GM23338 (cell line): ENCODE results near the gene SLC12A6.

Source experiments
- CREB1 ChIP-seq: fragments of 250-450 bp; sonication (Bioruptor Pico); IDR thresholded peaks from 2 replicates; pipeline ENCODE4 v1.5.0; 2020; ENCODE audit warnings: low read depth, mild to moderate bottlenecking, moderate library complexity
- CTCF ChIP-seq, 2 experiments: fragments of 200-600 bp in 1 of 2; sonication (generic) in 1 of 2; conservative IDR thresholded peaks; 2 replicates each; pipeline versions ENCODE4 v1.5.1 to v1.6.1; 2016 to 2017; ENCODE audit warnings: antibody characterized with exemption in 2 of 2, low read depth in 2 of 2, mild to moderate bottlenecking in 2 of 2, moderate library complexity in 1 of 2
- ETS1 ChIP-seq: IDR thresholded peaks from 2 replicates; pipeline ENCODE4 v1.6.1; 2016; ENCODE audit warnings: antibody characterized with exemption
- EZH2 ChIP-seq: fragments of 200-600 bp; sonication (generic); IDR thresholded peaks from one replicate; pipeline ENCODE4 v1.8.0; 2017; ENCODE audit warnings: antibody characterized with exemption, mild to moderate bottlenecking, low read depth; ENCODE audit not compliant: unreplicated experiment
- EZH2phosphoT487 ChIP-seq: fragments of 200-600 bp; sonication (generic); IDR thresholded peaks from one replicate; pipeline ENCODE4 v1.8.1; 2018; ENCODE audit warnings: antibody characterized with exemption; ENCODE audit not compliant: unreplicated experiment
- JUNB ChIP-seq: IDR thresholded peaks from one replicate; pipeline ENCODE4 v1.6.1; 2016; ENCODE audit warnings: antibody characterized with exemption; ENCODE audit not compliant: unreplicated experiment
- NANOG ChIP-seq: IDR thresholded peaks from 2 replicates; pipeline ENCODE4 v1.6.1; 2016; ENCODE audit warnings: antibody characterized with exemption, borderline replicate concordance
- POLR2AphosphoS5 ChIP-seq: IDR thresholded peaks from 2 replicates; pipeline ENCODE4 v1.6.1; 2016; ENCODE audit warnings: antibody characterized with exemption, low read depth
- REST ChIP-seq: IDR thresholded peaks from one replicate; pipeline ENCODE4 v1.6.1; 2018; ENCODE audit warnings: antibody characterized with exemption; ENCODE audit not compliant: unreplicated experiment
- STAT1 ChIP-seq: IDR thresholded peaks from one replicate; pipeline ENCODE4 v1.6.1; 2016; ENCODE audit warnings: antibody characterized with exemption; ENCODE audit not compliant: unreplicated experiment
- ZNF114 ChIP-seq: fragments of 250-450 bp; sonication (Bioruptor Pico); IDR thresholded peaks from 2 replicates; pipeline ENCODE4 v1.5.0; 2020; ENCODE audit warnings: mild to moderate bottlenecking, moderate library complexity
- ZNF331 ChIP-seq: fragments of 250-450 bp; sonication (Bioruptor Pico); IDR thresholded peaks from 2 replicates; pipeline ENCODE4 v1.5.0; 2020; ENCODE audit warnings: low read depth, mild to moderate bottlenecking, moderate library complexity

GRCh38 chr15:34243226-34243625, 94.4 kb downstream of the SLC12A6 start:
- no peak for TF ChIP-seq POLR2AphosphoS5
- TF ChIP-seq CREB1 = no peak
- no peak for TF ChIP-seq CTCF (conservative IDR thresholded peaks at IDR 0.05; ENCODE audit: low read depth in 2 of 2)
- TF ChIP-seq REST = no peak
- no peak for TF ChIP-seq STAT1
- no peak for TF ChIP-seq EZH2
- no peak for TF ChIP-seq EZH2phosphoT487
- no peak for TF ChIP-seq ZNF114
- TF ChIP-seq ETS1 = no peak
- no peak for TF ChIP-seq JUNB
- no peak for TF ChIP-seq NANOG
- no peak for TF ChIP-seq ZNF331 (CRISPR knock-in tag)
